HEK293 (cell line): ENCODE results near the gene PLXND1.

ENCODE experiments used
- CTCF ChIA-PET: fragments of 350-600 bp; formaldehyde crosslinking; extraction: SDS; loops from one replicate; lab custom pipeline; 2021; ENCODE audit warnings: antibody characterized with exemption; lab: Yijun Ruan, JAX
- POLR2A ChIA-PET: fragments of 300-600 bp; formaldehyde crosslinking; extraction: SDS; loops from one replicate; lab custom pipeline; 2020; ENCODE audit warnings: antibody characterized with exemption, inconsistent platforms; lab: Yijun Ruan, JAX
- H3K27ac ChIP-seq: fragments of 200-500 bp; sonication (Bioruptor generic); 2 replicates; pipeline ENCODE4 v1.5.1; 2014; ENCODE audit warnings: low read depth, low read length, control low read depth, inconsistent platforms; ENCODE audit errors: extremely low read depth
- H3K36me3 ChIP-seq, 2 experiments: fragments of 200-500 bp in 1 of 2; sonication (Bioruptor generic) in 1 of 2; 1 replicate in 1 of 2; 2 replicates in 1 of 2; pipeline ENCODE4 v1.5.1; 2014 to 2017; ENCODE audit warnings: inconsistent platforms in 2 of 2, low read length in 2 of 2; ENCODE audit not compliant: control insufficient read depth in 2 of 2, insufficient read depth in 1 of 2
- H3K4me1 ChIP-seq: fragments of 200-500 bp; sonication (Bioruptor generic); 2 replicates; pipeline ENCODE4 v1.5.1; 2014; ENCODE audit warnings: mild to moderate bottlenecking, low read length, inconsistent platforms; ENCODE audit not compliant: control insufficient read depth, insufficient read depth
- H3K4me3 ChIP-seq: 2 replicates; pipeline ENCODE4 v1.5.1; 2011; ENCODE audit warnings: low read depth, mild to moderate bottlenecking, control low read depth, low read length, moderate library complexity
- H3K9me3 ChIP-seq: fragments of 200-500 bp; sonication (Bioruptor generic); 2 replicates; pipeline ENCODE4 v1.5.1; 2014; ENCODE audit warnings: low read depth, low read length, inconsistent platforms; ENCODE audit not compliant: control insufficient read depth, insufficient read depth
- OSR2 ChIP-seq: fragments of 450-650 bp; formaldehyde crosslinking; IDR thresholded peaks from 2 replicates; pipeline ENCODE4 v1.5.1; 2016; ENCODE audit warnings: missing biosample characterization, missing genetic modification characterization
- OVOL3 ChIP-seq: fragments of 450-650 bp; formaldehyde crosslinking; IDR thresholded peaks from 2 replicates; pipeline ENCODE4 v1.5.1; 2016; ENCODE audit warnings: missing biosample characterization, missing genetic modification characterization
- PRDM1 ChIP-seq: fragments of 450-650 bp; formaldehyde crosslinking; IDR thresholded peaks from 2 replicates; pipeline ENCODE4; 2016; ENCODE audit warnings: missing biosample characterization, missing genetic modification characterization
- PRDM10 ChIP-seq: fragments of 450-650 bp; formaldehyde crosslinking; IDR thresholded peaks from 2 replicates; pipeline ENCODE4 v1.5.1; 2016; ENCODE audit warnings: missing biosample characterization, missing genetic modification characterization
- PRDM6 ChIP-seq: fragments of 450-650 bp; formaldehyde crosslinking; IDR thresholded peaks from 2 replicates; pipeline ENCODE4 v1.5.1; 2017; ENCODE audit warnings: missing biosample characterization, missing genetic modification characterization
- SP7 ChIP-seq: fragments of 450-650 bp; formaldehyde crosslinking; IDR thresholded peaks from 2 replicates; pipeline ENCODE4 v1.5.1; 2016; ENCODE audit warnings: missing biosample characterization, missing genetic modification characterization
- TSHZ1 ChIP-seq: fragments of 450-650 bp; formaldehyde crosslinking; IDR thresholded peaks from 2 replicates; pipeline ENCODE4 v1.5.1; 2016; ENCODE audit warnings: missing biosample characterization, missing genetic modification characterization, borderline replicate concordance
- ZFP41 ChIP-seq: fragments of 450-650 bp; formaldehyde crosslinking; IDR thresholded peaks from 2 replicates; pipeline ENCODE4 v1.5.1; 2016; ENCODE audit warnings: missing biosample characterization, missing genetic modification characterization, borderline replicate concordance
- ZFP69B ChIP-seq: fragments of 450-650 bp; formaldehyde crosslinking; IDR thresholded peaks from 2 replicates; pipeline ENCODE4 v1.5.1; 2016; ENCODE audit warnings: missing biosample characterization, missing genetic modification characterization
- ZNF140 ChIP-seq: fragments of 450-650 bp; formaldehyde crosslinking; IDR thresholded peaks from 2 replicates; pipeline ENCODE4 v1.5.1; 2016; ENCODE audit warnings: missing biosample characterization, missing genetic modification characterization
- ZNF366 ChIP-seq: fragments of 450-650 bp; formaldehyde crosslinking; conservative IDR thresholded peaks from 2 replicates; pipeline ENCODE4 v1.5.1; 2016; ENCODE audit warnings: missing biosample characterization, missing genetic modification characterization
- ZNF624 ChIP-seq: fragments of 450-650 bp; formaldehyde crosslinking; IDR thresholded peaks from 2 replicates; pipeline ENCODE4 v1.5.1; 2017; ENCODE audit warnings: missing biosample characterization, missing genetic modification characterization
- ZNF629 ChIP-seq: fragments of 450-650 bp; formaldehyde crosslinking; IDR thresholded peaks from 2 replicates; pipeline ENCODE4 v1.5.1; 2017; ENCODE audit warnings: missing biosample characterization, missing genetic modification characterization
- ZNF692 ChIP-seq: fragments of 450-650 bp; formaldehyde crosslinking; IDR thresholded peaks from 2 replicates; pipeline ENCODE4 v1.5.1; 2016; ENCODE audit warnings: missing biosample characterization, missing genetic modification characterization
- ZSCAN30 ChIP-seq: fragments of 450-650 bp; IDR thresholded peaks from 2 replicates; pipeline ENCODE4 v1.5.1; 2018; ENCODE audit warnings: missing biosample characterization, mild to moderate bottlenecking, missing genetic modification characterization, moderate library complexity
- ZXDB ChIP-seq: fragments of 450-650 bp; formaldehyde crosslinking; IDR thresholded peaks from 2 replicates; pipeline ENCODE4 v1.5.1; 2016; ENCODE audit warnings: missing biosample characterization, missing genetic modification characterization

PLXND1 gene

GRCh38 chr3:129609591-129610182, 3.2 kb upstream of the PLXND1 start:
- ChIA-PET CTCF (interaction anchor here (0.7 kb wide), 2 partner anchors 12 to 238 kb away, joined by 3 read pairs; no protein-coding TSS in a partner anchor), POLR2A (no interaction called here)
- H3K4me1 ChIP-seq = 0 out of 2 replicates have a peak, but pooled peaks cover 3% of the 10 kb centered on the region
- no peaks in the 10 kb centered on the region for H3K36me3 ChIP-seq
- H3K4me3 ChIP-seq = no peak overlapping the region
- peak; percentile 69; the same call in 1 of the 2 replicates for TF ChIP-seq OVOL3
- peak; percentile 80 for TF ChIP-seq PRDM10 (tag by site-specific recombination)
- peak; percentile 10; the same call in 1 of the 2 replicates for TF ChIP-seq TSHZ1 (tag by site-specific recombination)
- peak; percentile 63 for TF ChIP-seq ZNF629 (tag by site-specific recombination)
- no peak for TF ChIP-seq ZSCAN30
- peak; percentile 83 for TF ChIP-seq ZNF692 (tag by site-specific recombination)
- 0 out of 2 replicates have a peak, but pooled peaks have one; percentile 52 for TF ChIP-seq ZFP69B
- TF ChIP-seq ZXDB (tag by site-specific recombination) = 0 out of 2 replicates have a peak, but pooled peaks have one; percentile 14
- peak; percentile 81 for TF ChIP-seq OSR2
- TF ChIP-seq ZNF624 = no peak
- TF ChIP-seq ZNF140 = no peak
- 0 out of 2 replicates have a peak, but pooled peaks have one; percentile 45 for TF ChIP-seq ZNF366
- peak; percentile 64 for TF ChIP-seq PRDM1 (tag by site-specific recombination)
- peak; percentile 70; the same call in 1 of the 2 replicates for TF ChIP-seq PRDM6 (tag by site-specific recombination)
- no peak for TF ChIP-seq ZFP41 (tag by site-specific recombination)
- TF ChIP-seq SP7 (tag by site-specific recombination) = 0 out of 2 replicates have a peak, but pooled peaks have one; percentile 16
- no peaks in the 10 kb centered on the region for H3K9me3 ChIP-seq
- H3K27ac ChIP-seq = no peak overlapping the region
